IMR-90 (cell line): ENCODE data around the gene OR5AP2. TPM values are rescaled to one million over a fixed set of nuclear protein-coding genes. Genes with fewer than 3 reads are reported as not detected.

ENCODE experiments used
- ATAC-seq: fragments of 200-7000 bp; cut with Tn5 transposase; 2 replicates; pipeline ENCODE4 v1.9.1; 2020; ENCODE audit warnings: low read depth, mild to moderate bottlenecking, moderate library complexity
- BruUV-seq: library from RNA; stranded (reverse); fragments of 400-500 nt; replicated peaks from 2 replicates; lab custom pipeline; 2021; lab: Mats Ljungman, UMichigan
- CTCF ChIA-PET: fragments of 300-600 bp; formaldehyde crosslinking; extraction: SDS; loops from one replicate; lab custom pipeline; 2021; ENCODE audit warnings: antibody characterized with exemption; lab: Yijun Ruan, JAX
- POLR2A ChIA-PET: fragments of 300-600 bp; sonication (Branson Sonifier 250); formaldehyde crosslinking; loops from one replicate; lab custom pipeline; 2022; ENCODE audit warnings: antibody characterized with exemption; ENCODE audit not compliant: unreplicated experiment; lab: Charles Lee
- DNase-seq: peaks from one replicate; pipeline ENCODE4 v3.0.0; 2013
- H2AFZ ChIP-seq: replicated peaks from 2 replicates; pipeline ENCODE3; 2013; ENCODE audit warnings: low read length, mild to moderate bottlenecking; ENCODE audit not compliant: poor library complexity
- H2AK5ac ChIP-seq: 2 replicates; pipeline ENCODE4 v1.6.1; 2013; ENCODE audit warnings: low read depth, low read length, inconsistent platforms
- H2AK9ac ChIP-seq: replicated peaks from 2 replicates; pipeline ENCODE3; 2013; ENCODE audit warnings: mild to moderate bottlenecking, low read depth, low read length, moderate library complexity; ENCODE audit not compliant: poor library complexity
- H2BK120ac ChIP-seq: 2 replicates; pipeline ENCODE4 v1.6.1; 2013; ENCODE audit warnings: low read depth, low read length, inconsistent platforms
- H2BK15ac ChIP-seq: 3 replicates; pipeline ENCODE4 v1.6.1; 2013; ENCODE audit warnings: low read depth, low read length, inconsistent platforms
- H2BK20ac ChIP-seq: 2 replicates; pipeline ENCODE4 v1.6.1; 2013; ENCODE audit warnings: low read depth, mild to moderate bottlenecking, inconsistent platforms, low read length, moderate library complexity
- H2BK5ac ChIP-seq: 2 replicates; pipeline ENCODE4 v1.6.1; 2013; ENCODE audit warnings: mild to moderate bottlenecking, low read depth, low read length, inconsistent platforms; ENCODE audit not compliant: poor library complexity, severe bottlenecking
- H3K14ac ChIP-seq: replicated peaks from 2 replicates; pipeline ENCODE4 v1.6.1; 2013; ENCODE audit warnings: low read depth, low read length, inconsistent platforms
- H3K18ac ChIP-seq: 2 replicates; pipeline ENCODE4 v1.6.1; 2013; ENCODE audit warnings: low read depth, low read length, control low read depth
- H3K23ac ChIP-seq: 2 replicates; pipeline ENCODE4 v1.6.1; 2013; ENCODE audit warnings: low read depth, low read length, inconsistent platforms
- H3K27ac ChIP-seq: 2 replicates; pipeline ENCODE4 v1.5.1; 2013; ENCODE audit warnings: mild to moderate bottlenecking, control low read depth, low read length; ENCODE audit not compliant: insufficient read depth
- H3K27me3 ChIP-seq: 2 replicates; pipeline ENCODE4 v1.6.1; 2013; ENCODE audit warnings: low read length; ENCODE audit not compliant: control insufficient read depth, insufficient read depth
- H3K36me3 ChIP-seq: 2 replicates; pipeline ENCODE4 v1.6.1; 2013; ENCODE audit warnings: low read length, mixed read lengths; ENCODE audit not compliant: control insufficient read depth, insufficient read depth
- H3K4ac ChIP-seq: 2 replicates; pipeline ENCODE4 v1.6.1; 2013; ENCODE audit warnings: low read depth, low read length, inconsistent platforms
- H3K4me1 ChIP-seq: 2 replicates; pipeline ENCODE4 v1.6.1; 2013; ENCODE audit warnings: low read length, mixed read lengths; ENCODE audit not compliant: control insufficient read depth, insufficient read depth
- H3K4me2 ChIP-seq: 2 replicates; pipeline ENCODE4 v1.6.1; 2013; ENCODE audit warnings: low read depth, mild to moderate bottlenecking, control low read depth, low read length, moderate library complexity
- H3K4me3 ChIP-seq: 2 replicates; pipeline ENCODE4 v1.5.1; 2013; ENCODE audit warnings: low read depth, mild to moderate bottlenecking, control low read depth, low read length, moderate library complexity; ENCODE audit not compliant: insufficient read depth
- H3K56ac ChIP-seq: 2 replicates; pipeline ENCODE4 v1.6.1; 2013; ENCODE audit warnings: low read length, inconsistent platforms; ENCODE audit not compliant: insufficient read depth; ENCODE audit errors: extremely low read depth
- H3K79me1 ChIP-seq, 2 experiments: 2 replicates each; pipeline ENCODE4 v1.6.1; 2013; ENCODE audit warnings: low read length in 2 of 2, inconsistent platforms in 1 of 2, low read depth in 1 of 2
- H3K9ac ChIP-seq: 2 replicates; pipeline ENCODE4 v1.6.1; 2013; ENCODE audit warnings: low read depth, low read length, control low read depth
- H3K9me1 ChIP-seq: 2 replicates; pipeline ENCODE4 v1.6.1; 2013; ENCODE audit warnings: low read length, inconsistent platforms; ENCODE audit not compliant: insufficient read depth
- H3K9me3 ChIP-seq: 2 replicates; pipeline ENCODE4 v1.6.1; 2013; ENCODE audit warnings: low read length; ENCODE audit not compliant: control insufficient read depth, insufficient read depth
- H4K20me1 ChIP-seq: 2 replicates; pipeline ENCODE4 v1.6.1; 2013; ENCODE audit warnings: low read length, inconsistent platforms; ENCODE audit not compliant: insufficient read depth
- H4K5ac ChIP-seq: 2 replicates; pipeline ENCODE4 v1.6.1; 2013; ENCODE audit warnings: mild to moderate bottlenecking, low read depth, low read length, control low read depth
- H4K8ac ChIP-seq, 2 experiments: 2 replicates each; pipeline ENCODE4 v1.6.1; 2013; ENCODE audit warnings: low read depth in 2 of 2, low read length in 2 of 2, control low read depth in 1 of 2, inconsistent platforms in 1 of 2
- H4K91ac ChIP-seq: 2 replicates; pipeline ENCODE4 v1.6.1; 2013; ENCODE audit warnings: low read depth, low read length, inconsistent platforms; ENCODE audit not compliant: insufficient read depth
- BHLHE40 ChIP-seq: fragments of 150-350 bp; IDR thresholded peaks from 2 replicates; pipeline ENCODE4 v1.6.1; 2016; ENCODE audit warnings: mild to moderate bottlenecking, low read depth, low read length
- CEBPB ChIP-seq: IDR thresholded peaks from 2 replicates; pipeline ENCODE4 v1.6.1; 2012; ENCODE audit warnings: low read depth, low read length, improper control_type of control experiment
- CHD1 ChIP-seq: IDR thresholded peaks from 2 replicates; pipeline ENCODE4 v1.6.1; 2012; ENCODE audit warnings: low read depth, low read length, improper control_type of control experiment
- FOS ChIP-seq: fragments of 150-350 bp; IDR thresholded peaks from 2 replicates; pipeline ENCODE4 v1.6.1; 2016; ENCODE audit warnings: low read depth, low read length
- MAFK ChIP-seq: IDR thresholded peaks from 2 replicates; pipeline ENCODE4 v1.6.1; 2012; ENCODE audit warnings: low read depth, low read length, improper control_type of control experiment
- MAZ ChIP-seq: IDR thresholded peaks from 2 replicates; pipeline ENCODE4 v1.6.1; 2012; ENCODE audit warnings: low read depth, mild to moderate bottlenecking, low read length, improper control_type of control experiment, moderate library complexity, borderline replicate concordance
- MXI1 ChIP-seq: IDR thresholded peaks from 2 replicates; pipeline ENCODE4 v1.6.1; 2012; ENCODE audit warnings: low read depth, mild to moderate bottlenecking, low read length, moderate library complexity, borderline replicate concordance
- NFE2L2 ChIP-seq: fragments of 150-350 bp; IDR thresholded peaks from 2 replicates; pipeline ENCODE4 v1.6.1; 2016; ENCODE audit warnings: low read depth, mild to moderate bottlenecking, low read length
- POLR2A ChIP-seq: IDR thresholded peaks from 2 replicates; pipeline ENCODE4 v1.6.1; 2012; ENCODE audit warnings: mild to moderate bottlenecking, low read depth, low read length
- RAD21 ChIP-seq: IDR thresholded peaks from 2 replicates; pipeline ENCODE4 v1.6.1; 2012; ENCODE audit warnings: low read length, improper control_type of control experiment
- RFX5 ChIP-seq: IDR thresholded peaks from 2 replicates; pipeline ENCODE4 v1.8.0; 2012; ENCODE audit warnings: low read depth, mild to moderate bottlenecking, low read length, moderate library complexity
- WGBS, 2 experiments: methylation state at CpG; one replicate each; pipeline versions ENCODE4 v1.1.5 to v1.1.7; 2013; ENCODE audit warnings: missing lambda C conversion rate in 2 of 2; ENCODE audit not compliant: insufficient read length in 1 of 2; ENCODE audit errors: extremely low coverage in 2 of 2; 5-methylcytosine and 5-hydroxymethylcytosine counted together
- dilution Hi-C: fragments of 300-500 bp; cut with HindIII; formaldehyde crosslinking; loops from one replicate; pipeline ENCODE4 v1.14.3; 2018; ENCODE audit warnings: low sequenced_read_pairs; ENCODE audit not compliant: unreplicated experiment
- in situ Hi-C: fragments of 300-500 bp; cut with MboI; formaldehyde crosslinking; loops from 3 replicates; pipeline ENCODE4 v1.14.3; 2019; ENCODE audit warnings: low sequenced_read_pairs, inconsistent platforms, mixed read lengths
- intact Hi-C: fragments of 100-400 bp; cut with micrococcal nuclease; formaldehyde crosslinking; loops from 2 replicates; pipeline ENCODE4 v1.10.0; 2022
- polyA plus RNA-seq, 3 experiments: library from polyadenylated mRNA; depleted of rRNA; stranded (reverse); fragments of >200 nt; gene quantifications; 2 replicates each; pipeline ENCODE4 v1.2.3, GENCODE V29; 2012; ENCODE audit warnings: low replicate concordance in 1 of 3
- total RNA-seq: library from RNA; depleted of rRNA; stranded (reverse); fragments of >200 nt; gene quantifications from 2 replicates; pipeline ENCODE4 v1.2.3, GENCODE V29; 2012
- TF ChIP-seq, protein P1 (sequence below): conservative IDR thresholded peaks from 2 replicates; pipeline ENCODE4 v1.5.1; 2012; ENCODE audit warnings: mild to moderate bottlenecking, low read depth, low read length, improper control_type of control experiment
- TF ChIP-seq, protein P2 (sequence below): fragments of 150-350 bp; IDR thresholded peaks from 2 replicates; pipeline ENCODE4 v1.6.1; 2016; ENCODE audit warnings: low read depth, mild to moderate bottlenecking, low read length, moderate library complexity, borderline replicate concordance

Gene OR5AP2
- total and polyA plus RNA-seq, 2 of the 4 experiments (the other 2 are of a cell fraction): not detected

DNA sequence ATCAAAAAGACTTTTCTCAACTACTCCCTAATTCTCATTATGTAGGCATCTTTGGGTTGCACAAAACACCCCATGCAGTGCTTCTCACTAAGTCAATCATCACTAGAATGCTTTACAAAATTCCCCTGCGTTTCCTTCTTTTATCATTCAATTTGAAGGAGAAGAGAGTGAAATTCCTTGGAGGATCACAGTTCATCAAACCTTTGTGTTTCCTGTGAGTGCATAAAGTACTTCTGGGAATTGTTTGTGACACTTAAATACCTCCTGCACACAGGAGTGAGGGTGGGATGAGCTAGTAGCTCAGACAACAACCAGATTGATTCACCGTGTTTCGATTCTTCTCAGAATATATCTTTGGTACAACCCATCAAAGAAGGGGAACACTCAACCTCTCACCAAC is 17.5 kb upstream of the OR5AP2 start:
- in situ Hi-C loops: no loop called here
- POLR2A ChIA-PET: no interaction called here
- no TSS peak for BruUV-seq

More for the DNA sequence above, 17.5 kb upstream of the OR5AP2 start:
- H2BK15ac ChIP-seq: no peak overlapping the region
- H4K5ac ChIP-seq: no peak overlapping the region
- no peak overlapping the region for H3K56ac ChIP-seq
- no peak overlapping the region for H3K23ac ChIP-seq
- no peak for DNase-seq
- H3K27ac ChIP-seq: no peak overlapping the region
- peaks cover 8% of the 10 kb centered on the region; the same call in 1 of the 2 replicates for H3K9me3 ChIP-seq
- no peak overlapping the region for H3K4ac ChIP-seq
- H3K4me3 ChIP-seq: no peak overlapping the region
- no peaks in the 10 kb centered on the region for H4K20me1 ChIP-seq
- H2BK20ac ChIP-seq: no peak overlapping the region
- no peaks in the 10 kb centered on the region for H3K27me3 ChIP-seq
- H3K18ac ChIP-seq: no peak overlapping the region
- H2BK120ac ChIP-seq: no peak overlapping the region
- TF ChIP-seq POLR2A (no peak), CEBPB (no peak), MAZ (no peak), NFE2L2 (no peak), CHD1 (no peak), FOS (no peak), BHLHE40 (no peak), MXI1 (no peak), RAD21 (no peak), RFX5 (no peak), MAFK (no peak)
- TF ChIP-seq, protein P1, sequence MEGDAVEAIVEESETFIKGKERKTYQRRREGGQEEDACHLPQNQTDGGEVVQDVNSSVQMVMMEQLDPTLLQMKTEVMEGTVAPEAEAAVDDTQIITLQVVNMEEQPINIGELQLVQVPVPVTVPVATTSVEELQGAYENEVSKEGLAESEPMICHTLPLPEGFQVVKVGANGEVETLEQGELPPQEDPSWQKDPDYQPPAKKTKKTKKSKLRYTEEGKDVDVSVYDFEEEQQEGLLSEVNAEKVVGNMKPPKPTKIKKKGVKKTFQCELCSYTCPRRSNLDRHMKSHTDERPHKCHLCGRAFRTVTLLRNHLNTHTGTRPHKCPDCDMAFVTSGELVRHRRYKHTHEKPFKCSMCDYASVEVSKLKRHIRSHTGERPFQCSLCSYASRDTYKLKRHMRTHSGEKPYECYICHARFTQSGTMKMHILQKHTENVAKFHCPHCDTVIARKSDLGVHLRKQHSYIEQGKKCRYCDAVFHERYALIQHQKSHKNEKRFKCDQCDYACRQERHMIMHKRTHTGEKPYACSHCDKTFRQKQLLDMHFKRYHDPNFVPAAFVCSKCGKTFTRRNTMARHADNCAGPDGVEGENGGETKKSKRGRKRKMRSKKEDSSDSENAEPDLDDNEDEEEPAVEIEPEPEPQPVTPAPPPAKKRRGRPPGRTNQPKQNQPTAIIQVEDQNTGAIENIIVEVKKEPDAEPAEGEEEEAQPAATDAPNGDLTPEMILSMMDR: no peak
- TF ChIP-seq, protein P2, sequence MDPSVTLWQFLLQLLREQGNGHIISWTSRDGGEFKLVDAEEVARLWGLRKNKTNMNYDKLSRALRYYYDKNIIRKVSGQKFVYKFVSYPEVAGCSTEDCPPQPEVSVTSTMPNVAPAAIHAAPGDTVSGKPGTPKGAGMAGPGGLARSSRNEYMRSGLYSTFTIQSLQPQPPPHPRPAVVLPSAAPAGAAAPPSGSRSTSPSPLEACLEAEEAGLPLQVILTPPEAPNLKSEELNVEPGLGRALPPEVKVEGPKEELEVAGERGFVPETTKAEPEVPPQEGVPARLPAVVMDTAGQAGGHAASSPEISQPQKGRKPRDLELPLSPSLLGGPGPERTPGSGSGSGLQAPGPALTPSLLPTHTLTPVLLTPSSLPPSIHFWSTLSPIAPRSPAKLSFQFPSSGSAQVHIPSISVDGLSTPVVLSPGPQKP: no peak
- CTCF ChIA-PET: no interaction called here
- no peak for ATAC-seq
- H3K9ac ChIP-seq: no peak overlapping the region
- no peak overlapping the region for H4K8ac ChIP-seq
- H3K9me1 ChIP-seq: no peaks in the 10 kb centered on the region
- no peak overlapping the region for H2AK5ac ChIP-seq
- intact Hi-C loops (no loop called here), dilution Hi-C loops (no loop called here)
- no CpG with 5 or more reads among the region's 3 CpGs for WGBS, 2 experiments
- H3K79me1 ChIP-seq: no peaks in the 10 kb centered on the region
- no peak overlapping the region for H2BK5ac ChIP-seq
- no peaks in the 10 kb centered on the region for H3K4me1 ChIP-seq
- no peaks in the 10 kb centered on the region for H3K36me3 ChIP-seq
- no peak overlapping the region for H2AK9ac ChIP-seq
- H4K91ac ChIP-seq: no peak overlapping the region
- H2AFZ ChIP-seq: no peak overlapping the region
- H3K4me2 ChIP-seq: no peak overlapping the region
- H3K14ac ChIP-seq: no peak overlapping the region
